ENCODE results near the gene PSPN. TPM values are rescaled to one million over a fixed set of nuclear protein-coding genes. Genes with fewer than 3 reads are reported as not detected.
"Not testable (repeated sequence)": the region's sequence is repeated elsewhere in the genome, so short reads cannot be mapped to it uniquely, and the experiment has no call there.

PSPN gene
- total RNA-seq, 2 experiments from 2014 or later: 0.81 to 0.85 TPM

DNA sequence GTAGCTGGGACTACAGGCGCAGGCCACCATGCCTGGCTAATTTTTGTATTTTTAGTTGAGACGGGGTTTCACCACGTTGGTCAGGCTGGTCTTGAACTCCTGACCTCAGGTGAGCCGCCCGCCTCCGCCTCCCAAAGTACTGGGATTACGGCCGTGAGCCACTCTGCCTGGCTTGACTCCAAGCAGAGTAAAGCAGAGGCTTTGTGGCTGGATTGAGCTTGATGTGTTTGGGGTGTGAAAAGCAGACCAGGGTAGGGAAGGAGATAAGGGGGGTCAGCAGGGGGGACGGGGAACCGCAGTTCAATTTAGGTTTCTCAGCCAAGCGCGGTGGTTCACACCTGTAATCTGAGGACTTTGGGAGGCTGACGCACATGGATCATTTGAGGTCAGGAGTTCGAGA, 18.6 kb downstream of the PSPN start:
- TF ChIP-seq, protein P1, sequence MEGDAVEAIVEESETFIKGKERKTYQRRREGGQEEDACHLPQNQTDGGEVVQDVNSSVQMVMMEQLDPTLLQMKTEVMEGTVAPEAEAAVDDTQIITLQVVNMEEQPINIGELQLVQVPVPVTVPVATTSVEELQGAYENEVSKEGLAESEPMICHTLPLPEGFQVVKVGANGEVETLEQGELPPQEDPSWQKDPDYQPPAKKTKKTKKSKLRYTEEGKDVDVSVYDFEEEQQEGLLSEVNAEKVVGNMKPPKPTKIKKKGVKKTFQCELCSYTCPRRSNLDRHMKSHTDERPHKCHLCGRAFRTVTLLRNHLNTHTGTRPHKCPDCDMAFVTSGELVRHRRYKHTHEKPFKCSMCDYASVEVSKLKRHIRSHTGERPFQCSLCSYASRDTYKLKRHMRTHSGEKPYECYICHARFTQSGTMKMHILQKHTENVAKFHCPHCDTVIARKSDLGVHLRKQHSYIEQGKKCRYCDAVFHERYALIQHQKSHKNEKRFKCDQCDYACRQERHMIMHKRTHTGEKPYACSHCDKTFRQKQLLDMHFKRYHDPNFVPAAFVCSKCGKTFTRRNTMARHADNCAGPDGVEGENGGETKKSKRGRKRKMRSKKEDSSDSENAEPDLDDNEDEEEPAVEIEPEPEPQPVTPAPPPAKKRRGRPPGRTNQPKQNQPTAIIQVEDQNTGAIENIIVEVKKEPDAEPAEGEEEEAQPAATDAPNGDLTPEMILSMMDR (IDR thresholded peaks at IDR 0.05): no peak
- no peak overlapping the region for H3K4me3 ChIP-seq (ENCODE audit: low read length)
- DNase-seq (no peak), ATAC-seq (ENCODE audit: poor library complexity) (no peak)
- H3K4me3 Mint-ChIP-seq: no peak overlapping the region
- no peaks in the 10 kb centered on the region for H3K27me3 ChIP-seq (ENCODE audit: control insufficient read depth in 1 of 2, insufficient read depth in 2 of 2, low read length in 2 of 2)
- intact Hi-C loops (cut with DNase I, micrococcal nuclease): no loop called here
- peaks cover 12% of the 10 kb centered on the region for H3K4me1 ChIP-seq (ENCODE audit: insufficient read depth, low read length)
- peaks cover 14% of the 10 kb centered on the region for H3K36me3 ChIP-seq (ENCODE audit: insufficient read depth, low read length)
- ChIA-PET POLR2A (interaction anchor here (0.6 to 1.6 kb wide), 2 partner anchors 15 to 275 kb away, joined by 3 to 5 read pairs; partner anchors contain the start of gene ALKBH7), CTCF (no interaction called here)
- H3K9me3 ChIP-seq (ENCODE audit: control insufficient read depth in 1 of 2, insufficient read depth in 1 of 2, low read length in 2 of 2): no peaks in the 10 kb centered on the region
- no peaks in the 10 kb centered on the region for H3K27me3 Mint-ChIP-seq
- peaks cover 41% of the 10 kb centered on the region for H3K36me3 Mint-ChIP-seq (ENCODE audit: low read depth)
- no peaks in the 10 kb centered on the region for H3K9me3 Mint-ChIP-seq
- H3K4me1 Mint-ChIP-seq (ENCODE audit: low read depth): peaks cover 15% of the 10 kb centered on the region
- H3K27ac Mint-ChIP-seq: no peak overlapping the region
- no peak overlapping the region for H3K27ac ChIP-seq (ENCODE audit: low read depth in 1 of 2, low read length in 2 of 2)

DNA sequence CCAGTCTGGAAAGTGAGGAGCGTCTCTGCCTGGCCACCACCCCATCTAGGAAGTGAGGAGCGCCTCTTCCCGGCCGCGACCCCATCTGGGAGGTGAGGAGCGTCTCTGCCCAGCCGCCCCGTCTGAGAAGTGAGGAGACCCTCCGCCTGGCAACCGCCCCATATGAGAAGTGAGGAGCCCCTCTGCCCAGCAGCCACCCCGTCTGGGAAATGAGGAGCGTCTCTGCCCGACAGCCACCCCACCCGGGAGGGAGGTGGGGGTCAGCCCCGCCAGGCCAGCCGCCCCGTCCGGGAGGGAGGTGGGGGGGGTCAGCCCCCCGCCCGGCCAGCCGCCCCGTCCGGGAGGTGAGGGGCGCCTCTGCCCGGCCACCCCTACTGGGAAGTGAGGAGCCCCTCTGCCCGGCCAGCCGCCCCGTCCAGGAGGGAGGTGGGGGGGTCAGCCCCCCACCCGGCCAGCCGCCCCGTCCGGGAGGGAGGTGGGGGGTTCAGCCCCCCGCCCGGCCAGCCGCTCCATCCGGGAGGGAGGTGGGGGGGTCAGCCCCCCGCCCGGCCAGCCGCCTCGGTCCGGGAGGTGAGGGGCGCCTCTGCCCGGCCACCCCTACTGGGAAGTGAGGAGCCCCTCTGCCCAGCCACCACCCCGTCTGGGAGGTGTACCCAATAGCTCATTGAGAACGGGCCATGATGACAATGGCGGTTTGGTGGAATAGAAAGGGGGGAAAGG, 20.3 kb downstream of the PSPN start:
- POLR2A ChIA-PET; H3K27me3 ChIP-seq (ENCODE audit: control insufficient read depth in 1 of 2, insufficient read depth in 2 of 2, low read length in 2 of 2); H3K4me3 Mint-ChIP-seq; H3K4me1 ChIP-seq (ENCODE audit: insufficient read depth, low read length); CTCF ChIA-PET; H3K9me3 ChIP-seq (ENCODE audit: control insufficient read depth in 1 of 2, insufficient read depth in 1 of 2, low read length in 2 of 2); H3K9me3 Mint-ChIP-seq; ATAC-seq (ENCODE audit: poor library complexity); H3K27me3 Mint-ChIP-seq; H3K27ac ChIP-seq (ENCODE audit: low read depth in 1 of 2, low read length in 2 of 2); DNase-seq; H3K27ac Mint-ChIP-seq; H3K4me3 ChIP-seq (ENCODE audit: low read length); H3K4me1 Mint-ChIP-seq (ENCODE audit: low read depth); intact Hi-C loops (cut with DNase I, micrococcal nuclease): not testable (repeated sequence)
- peaks cover 17% of the 10 kb centered on the region for H3K36me3 ChIP-seq (ENCODE audit: insufficient read depth, low read length)
- peaks cover 45% of the 10 kb centered on the region for H3K36me3 Mint-ChIP-seq (ENCODE audit: low read depth)

DNA sequence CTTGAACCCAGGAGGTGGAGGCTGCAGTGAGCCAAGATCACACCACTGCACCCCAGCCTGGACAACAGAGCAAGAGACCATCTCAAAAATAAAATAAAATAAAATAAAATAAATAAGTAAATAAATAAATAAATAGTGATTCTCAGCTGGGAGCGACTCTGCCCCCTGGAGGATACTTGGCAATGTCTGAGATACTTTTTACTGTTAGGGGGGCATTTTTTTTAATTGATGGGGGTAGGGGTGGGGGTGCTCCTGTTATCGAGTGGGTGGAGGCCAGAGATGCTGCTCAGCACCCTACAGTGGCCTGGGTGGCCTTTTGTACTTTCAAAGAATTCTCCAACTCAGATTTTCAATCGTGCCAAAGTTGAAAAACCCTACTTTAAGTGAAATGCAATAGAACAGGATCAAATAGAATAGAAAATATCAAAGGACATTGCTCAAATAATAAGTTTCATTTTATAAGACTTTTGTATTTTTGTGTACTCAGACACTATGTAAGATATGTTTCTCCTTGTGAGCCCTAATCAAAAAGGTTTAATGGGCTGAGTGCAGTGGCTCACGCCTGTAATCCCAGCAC, 21.5 kb downstream of the PSPN start:
- CTCF ChIA-PET: no interaction called here
- Mint-ChIP-seq H3K27me3 (no peaks in the 10 kb centered on the region), H3K4me3 (no peak overlapping the region), H3K27ac (no peak overlapping the region), H3K9me3 (no peaks in the 10 kb centered on the region), H3K36me3 (ENCODE audit: low read depth) (peaks cover 48% of the 10 kb centered on the region), H3K4me1 (ENCODE audit: low read depth) (peaks cover 4% of the 10 kb centered on the region)
- no peaks in the 10 kb centered on the region for H3K4me1 ChIP-seq (ENCODE audit: insufficient read depth, low read length)
- DNase-seq (peak in 1 of 14 experiments; percentile 21), ATAC-seq (ENCODE audit: poor library complexity) (no peak)
- H3K36me3 ChIP-seq (ENCODE audit: insufficient read depth, low read length): peaks cover 17% of the 10 kb centered on the region
- TF ChIP-seq, protein P1 (IDR thresholded peaks at IDR 0.05): no peak
- POLR2A ChIA-PET: no interaction called here
- H3K27ac ChIP-seq (ENCODE audit: low read depth in 1 of 2, low read length in 2 of 2): no peak overlapping the region
- H3K4me3 ChIP-seq (ENCODE audit: low read length): no peak overlapping the region
- H3K9me3 ChIP-seq (ENCODE audit: control insufficient read depth in 1 of 2, insufficient read depth in 1 of 2, low read length in 2 of 2): no peaks in the 10 kb centered on the region
- intact Hi-C loops (cut with DNase I, micrococcal nuclease): no loop called here
- no peaks in the 10 kb centered on the region for H3K27me3 ChIP-seq (ENCODE audit: control insufficient read depth in 1 of 2, insufficient read depth in 2 of 2, low read length in 2 of 2)

Measured in CD4-positive, alpha-beta T cell (primary cell).